Left lung (tissue), 10 donors: Measurements from ENCODE around the gene SPACA4. TPM values are rescaled to one million over a fixed set of nuclear protein-coding genes. Genes with fewer than 3 reads are reported as not detected.

ENCODE experiments used
- ATAC-seq: fragments of 200-7000 bp; cut with Tn5 transposase; one replicate; pipeline ENCODE4 v1.9.1; 2020; ENCODE audit warnings: moderate library complexity
- DNase-seq, 4 donors: peaks; one replicate each; pipeline ENCODE4 v3.0.0-alpha.2; 2013 to 2020
- H3K27ac ChIP-seq, 2 donors: fragments of 200-600 bp; sonication (generic) in 1 of 2; one replicate each; pipeline versions ENCODE4 v1.5.0 to v1.8.0; 2020 to 2021
- H3K27me3 ChIP-seq, 2 donors: fragments of 200-600 bp; sonication (generic) in 1 of 2; one replicate each; pipeline versions ENCODE4 v1.5.0 to v1.8.0; 2020 to 2021
- H3K36me3 ChIP-seq, 2 donors: fragments of 200-600 bp; sonication (generic) in 1 of 2; one replicate each; pipeline versions ENCODE4 v1.5.0 to v1.8.0; 2020 to 2021
- H3K4me1 ChIP-seq, 2 donors: fragments of 200-600 bp; one replicate each; pipeline ENCODE4 v1.8.0; 2021
- H3K4me3 ChIP-seq, 2 donors: fragments of 200-600 bp; sonication (generic) in 1 of 2; one replicate each; pipeline versions ENCODE4 v1.5.0 to v1.8.0; 2020 to 2021; ENCODE audit warnings: mild to moderate bottlenecking in 1 of 2
- H3K9me3 ChIP-seq, 2 donors: fragments of 200-600 bp; sonication (generic) in 1 of 2; one replicate each; pipeline versions ENCODE4 v1.5.0 to v1.8.0; 2020 to 2021
- CTCF ChIP-seq, 2 donors: fragments of 200-600 bp; sonication (generic) in 1 of 2; IDR thresholded peaks; one replicate each; pipeline versions ENCODE4 v1.5.0 to v1.8.0; 2021; ENCODE audit warnings: antibody characterized with exemption in 2 of 2
- intact Hi-C, 2 donors: fragments of 100-400 bp; cut with DNase I; formaldehyde crosslinking; loops; one replicate each; pipeline versions ENCODE4 v1.11.2 to v1.14.2; 2022
- polyA plus RNA-seq, 6 donors: library from polyadenylated mRNA; unstranded; fragments of 120-200 nt; gene quantifications; one replicate each; pipeline ENCODE4 v1.2.1, GENCODE V29; 2013; ENCODE audit not compliant: insufficient read length in 6 of 6
- total RNA-seq, 2 donors: library from RNA; stranded (reverse); fragmentation: NEBNext Ultra II Directional; extraction: Animal tissue kit (Norgen Biotek cat#: 25700); gene quantifications; one replicate each; pipeline ENCODE4 v1.2.1, GENCODE V29; 2021
- donor health status: DM: no; HTN: yes; CAD: no.
- donor health status: DM: no; HTN: no; CAD: no.

The SPACA4 gene
- total and polyA plus RNA-seq, 8 donors = 0.17 to 0.78 (median 0.26) TPM; not detected in 2

DNA sequence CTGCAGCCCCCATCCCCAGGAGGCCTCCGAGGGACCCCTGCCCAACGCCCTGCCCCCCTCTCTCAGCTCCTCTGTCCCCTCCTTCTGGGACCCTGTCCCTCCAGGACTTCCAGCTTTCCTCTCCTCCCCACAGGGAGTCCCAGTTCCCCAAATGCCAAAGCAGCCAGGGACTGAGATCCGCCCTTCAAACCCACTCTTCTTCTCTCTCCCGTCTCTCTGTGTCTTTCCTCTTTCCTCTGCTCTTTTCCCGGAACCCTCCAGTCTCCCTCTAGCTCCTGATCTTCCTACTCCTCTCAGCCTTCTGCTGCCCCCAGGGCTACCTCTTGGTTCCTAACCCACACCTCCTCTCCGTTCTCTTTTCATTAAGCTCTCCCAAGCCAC is 39.1 kb downstream of the SPACA4 start:
- ATAC-seq (peak; percentile 8), DNase-seq (no peak)
- intact Hi-C loops = no loop called here
- peak overlapping the region; percentile 33 to 50 for H3K4me3 ChIP-seq
- H3K4me1 ChIP-seq = peaks cover 7 to 28% of the 10 kb centered on the region in 2 donors
- no peaks in the 10 kb centered on the region for H3K9me3 ChIP-seq
- H3K27me3 ChIP-seq = peaks cover 0 to 18% of the 10 kb centered on the region in 2 donors
- peak overlapping the region; percentile 64 to 70 for H3K27ac ChIP-seq
- H3K36me3 ChIP-seq = no peaks in the 10 kb centered on the region
- TF ChIP-seq CTCF (IDR thresholded peaks at IDR 0.05) = no peak

GRCh38 chr19:48646001-48646721 is 39.6 kb downstream of the SPACA4 start, which contains the start of gene CA11:
Gene CA11 (minus strand): TSS chr19:48646187. CDS start chr19:48645632, 555 bp downstream.
- TF ChIP-seq CTCF (IDR thresholded peaks at IDR 0.05) = peak; percentile 75 to 89
- Histone ChIP-seq H3K4me1 (peaks cover 7 to 28% of the 10 kb centered on the region in 2 donors), H3K27ac (peak within 1 kb of the TSS; percentile 64 to 70), H3K9me3 (no peaks in the 10 kb centered on the region), H3K27me3 (peaks cover 0 to 18% of the 10 kb centered on the region in 2 donors), H3K36me3 (no peaks in the 10 kb centered on the region), H3K4me3 (peak within 1 kb of the TSS; percentile 33 to 50)
- ATAC-seq (peak; percentile 93), DNase-seq (peak; percentile 82 to 95 (median 90))
- intact Hi-C loops = no loop called here

GRCh38 chr19:48646722-48647216 is 40.2 kb downstream of the SPACA4 start:
- peak overlapping the region; percentile 33 to 50 for H3K4me3 ChIP-seq
- no peak for TF ChIP-seq CTCF (IDR thresholded peaks at IDR 0.05)
- peaks cover 0 to 18% of the 10 kb centered on the region in 2 donors for H3K27me3 ChIP-seq
- ATAC-seq (no peak), DNase-seq (no peak)
- intact Hi-C loops = no loop called here
- no peaks in the 10 kb centered on the region for H3K36me3 ChIP-seq
- H3K4me1 ChIP-seq = peaks cover 7 to 28% of the 10 kb centered on the region in 2 donors
- peak overlapping the region; percentile 64 to 70 for H3K27ac ChIP-seq
- no peaks in the 10 kb centered on the region for H3K9me3 ChIP-seq

- intact Hi-C loops = no loop called here
- ATAC-seq = no peak
- no peak overlapping the region for H3K4me3 ChIP-seq
- no peak overlapping the region for H3K27ac ChIP-seq
- DNase-seq = no peak
- H3K9me3 ChIP-seq = no peaks in the 10 kb centered on the region
- H3K27me3 ChIP-seq = peaks cover 0 to 18% of the 10 kb centered on the region in 2 donors
- no peaks in the 10 kb centered on the region for H3K36me3 ChIP-seq
- H3K4me1 ChIP-seq = peaks cover 7 to 28% of the 10 kb centered on the region in 2 donors
- TF ChIP-seq CTCF (IDR thresholded peaks at IDR 0.05) = no peak
Measured at GRCh38 chr19:48648134-48648533, 41.6 kb downstream of the SPACA4 start.

DNA sequence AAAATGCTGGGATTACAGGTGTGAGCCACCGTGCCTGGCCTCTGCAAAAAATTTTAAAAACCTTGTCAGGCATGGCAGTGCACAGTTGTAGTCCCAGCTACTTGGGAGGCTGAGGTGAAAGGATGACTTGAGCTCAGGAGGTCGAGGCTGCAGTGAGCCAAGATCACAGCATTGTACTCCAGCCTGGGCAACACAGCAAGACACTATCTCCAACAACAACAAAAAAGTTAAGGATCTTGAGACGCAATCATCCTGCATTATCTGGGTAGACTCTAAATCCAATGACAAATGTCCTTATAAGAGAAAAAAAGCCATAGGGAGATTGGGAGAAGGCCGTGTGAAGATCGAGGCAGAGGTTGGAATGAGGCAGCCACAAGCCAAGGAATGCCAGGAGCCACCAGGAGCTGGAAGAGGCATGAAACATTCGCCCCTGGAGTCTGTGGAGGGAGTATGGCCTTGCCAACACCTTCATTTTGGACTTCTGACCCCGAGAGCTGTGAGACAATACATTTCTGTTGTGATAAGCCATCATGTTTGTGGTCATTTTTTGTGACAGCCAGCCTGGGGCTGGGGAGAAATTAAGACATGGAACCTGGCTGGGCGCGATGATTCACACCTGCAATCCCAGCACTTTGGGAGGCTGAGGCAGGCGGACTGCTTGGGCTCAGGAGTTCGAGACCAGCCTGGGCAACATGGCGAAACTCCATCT is 44.6 kb downstream of the SPACA4 start:
- ATAC-seq (no peak), DNase-seq (no peak)
- intact Hi-C loops = no loop called here
- no peak for TF ChIP-seq CTCF (IDR thresholded peaks at IDR 0.05)
- H3K4me3 ChIP-seq = no peak overlapping the region
- H3K36me3 ChIP-seq = no peaks in the 10 kb centered on the region
- no peaks in the 10 kb centered on the region for H3K9me3 ChIP-seq
- H3K27ac ChIP-seq = no peak overlapping the region
- H3K27me3 ChIP-seq = peaks cover 0 to 3% of the 10 kb centered on the region in 2 donors
- peaks cover 0 to 9% of the 10 kb centered on the region in 2 donors for H3K4me1 ChIP-seq
